GM18951 (cell line): Measurements from ENCODE around the gene ZCCHC24.
A peak's percentile ranks its signal among the peaks of the same experiment; 100 is the strongest.
"Not testable (repeated sequence)": the region's sequence is repeated elsewhere in the genome, so short reads cannot be mapped to it uniquely, and the experiment has no call there.

Experiments
- POLR2A ChIP-seq: IDR thresholded peaks from 4 replicates; pipeline ENCODE4 v1.6.1; 2011; ENCODE audit warnings: mild to moderate bottlenecking; ENCODE audit not compliant: insufficient read length, insufficient read depth; ENCODE audit errors: extremely low read depth
- in situ Hi-C: fragments of 300-500 bp; cut with MboI; formaldehyde crosslinking; loops from one replicate; pipeline ENCODE4 v1.12.0; 2022; ENCODE audit warnings: low sequenced_read_pairs, mixed read lengths, inconsistent platforms; ENCODE audit not compliant: unreplicated experiment

The ZCCHC24 gene

GRCh38 chr10:79347894-79348639 lies 97.4 kb downstream of the ZCCHC24 start:
- in situ Hi-C loops, result no loop called here
- peak; percentile 21 for TF ChIP-seq POLR2A

- in situ Hi-C loops, result no loop called here
- TF ChIP-seq POLR2A, result peak; percentile 95
Observed at GRCh38 chr10:79347226-79347893, 98.1 kb downstream of the ZCCHC24 start, which contains the start of gene PPIF. Gene PPIF, plus strand, starts transcription at chr10:79347469. Its CDS starts 80 bp downstream, at chr10:79347549.

GRCh38 chr10:79346388-79347225 lies 98.8 kb downstream of the ZCCHC24 start:
- in situ Hi-C loops, result no loop called here
- no peak for TF ChIP-seq POLR2A

GRCh38 chr10:79346012-79346340 lies 99.4 kb downstream of the ZCCHC24 start:
- in situ Hi-C loops, result no loop called here
- no peak for TF ChIP-seq POLR2A

- TF ChIP-seq POLR2A, result no peak
Observed at GRCh38 chr10:79345241-79346011, 100.0 kb downstream of the ZCCHC24 start.

GRCh38 chr10:79344502-79345195 lies 100.8 kb downstream of the ZCCHC24 start:
- in situ Hi-C loops, result no loop called here

More at GRCh38 chr10:79345241-79346011, 100.0 kb downstream of the ZCCHC24 start:
- in situ Hi-C loops, result no loop called here

GRCh38 chr10:79342811-79343561 lies 102.4 kb downstream of the ZCCHC24 start:
- in situ Hi-C loops, result no loop called here
- no peak for TF ChIP-seq POLR2A

More at GRCh38 chr10:79344502-79345195, 100.8 kb downstream of the ZCCHC24 start:
- no peak for TF ChIP-seq POLR2A

GRCh38 chr10:79342295-79342761 lies 103.1 kb downstream of the ZCCHC24 start:
- no peak for TF ChIP-seq POLR2A

GRCh38 chr10:79340646-79341244 lies 104.7 kb downstream of the ZCCHC24 start:
- in situ Hi-C loops, result no loop called here
- no peak for TF ChIP-seq POLR2A

More at GRCh38 chr10:79342295-79342761, 103.1 kb downstream of the ZCCHC24 start:
- in situ Hi-C loops, result no loop called here

GRCh38 chr10:79339266-79339665 lies 106.2 kb downstream of the ZCCHC24 start:
- TF ChIP-seq POLR2A, result no peak
- in situ Hi-C loops, result no loop called here

- in situ Hi-C loops, result not testable (repeated sequence)
Observed at GRCh38 chr10:79337783-79338469, 107.5 kb downstream of the ZCCHC24 start.
